ENCODE data around the gene TMEM232. TPM values are rescaled to one million over a fixed set of nuclear protein-coding genes. Genes with fewer than 3 reads are reported as not detected.
"Not testable (repeated sequence)": the region's sequence is repeated elsewhere in the genome, so short reads cannot be mapped to it uniquely, and the experiment has no call there.

Gene TMEM232
- polyA plus RNA-seq, 3 donors = 5.4 to 8.6 (median 8.3) TPM

DNA sequence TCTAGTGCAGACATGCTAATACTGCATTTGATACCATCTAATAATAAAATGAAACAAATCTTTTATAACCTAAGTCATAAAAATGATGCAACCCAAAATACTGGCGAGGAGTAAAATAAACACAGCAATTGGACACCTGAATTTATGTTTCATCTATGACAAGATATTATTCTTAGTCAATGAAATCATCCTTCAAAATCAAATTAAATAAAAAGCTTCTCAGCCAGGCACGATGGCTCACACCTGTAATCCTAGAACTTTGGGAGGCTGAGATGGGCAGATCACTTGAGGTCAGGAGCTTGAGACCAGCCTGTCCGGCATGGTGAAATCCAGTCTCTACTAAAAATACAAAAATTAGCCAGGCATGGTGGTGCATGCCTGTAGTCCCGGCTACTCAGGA is 179.0 kb downstream of the TMEM232 start:
- no peak for DNase-seq (ENCODE audit: extremely low read depth in 1 of 11, low read depth in 9 of 11, low spot score in 4 of 11)

DNA sequence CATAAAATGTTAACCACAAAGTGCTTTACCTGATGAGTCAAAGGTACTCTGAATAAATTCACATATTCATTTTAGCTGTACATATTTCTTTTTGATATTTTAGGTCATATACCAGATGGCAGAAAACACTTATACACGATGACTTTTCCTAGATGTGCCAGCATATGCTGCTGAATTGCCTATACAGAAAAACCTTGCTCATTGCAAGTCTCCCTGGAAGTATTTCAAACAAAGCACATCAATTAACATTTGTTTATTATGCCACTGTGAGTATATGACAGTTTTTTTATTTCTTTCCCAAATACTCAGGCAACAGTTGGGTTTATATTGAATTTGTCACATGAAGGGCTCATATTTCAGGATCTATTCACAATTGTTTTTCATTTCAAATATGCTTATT is 180.8 kb downstream of the TMEM232 start:
- DNase-seq (ENCODE audit: extremely low read depth in 1 of 11, low read depth in 9 of 11, low spot score in 4 of 11) = no peak

GRCh38 chr5:110544603-110545002 is 181.9 kb downstream of the TMEM232 start:
- DNase-seq (ENCODE audit: extremely low read depth in 1 of 11, low read depth in 9 of 11, low spot score in 4 of 11) = no peak

GRCh38 chr5:110542949-110543348 is 183.5 kb downstream of the TMEM232 start:
- DNase-seq (ENCODE audit: extremely low read depth in 1 of 11, low read depth in 9 of 11, low spot score in 4 of 11) = no peak

GRCh38 chr5:110536120-110537115 is 190.1 kb downstream of the TMEM232 start:
- DNase-seq (ENCODE audit: extremely low read depth in 1 of 11, low read depth in 9 of 11, low spot score in 4 of 11) = no peak

DNA sequence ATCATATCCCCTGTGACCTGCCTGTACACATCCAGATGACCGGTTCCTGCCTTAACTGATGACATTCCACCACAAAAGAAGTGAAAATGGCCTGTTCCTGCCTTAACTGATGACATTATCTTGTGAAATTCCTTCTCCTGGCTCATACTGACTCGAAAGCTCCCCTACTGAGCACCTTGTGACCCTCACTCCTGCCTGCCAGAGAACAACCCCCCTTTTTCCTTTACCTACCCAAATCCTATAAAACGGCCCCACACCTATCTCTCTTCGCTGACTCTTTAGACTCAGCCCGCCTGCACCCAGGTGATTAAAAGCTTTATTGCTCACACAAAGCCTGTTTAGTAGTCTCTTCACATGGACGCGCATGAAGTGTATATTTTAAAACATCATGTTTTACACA is 191.3 kb downstream of the TMEM232 start:
- not testable (repeated sequence) for DNase-seq (ENCODE audit: extremely low read depth in 1 of 11, low read depth in 9 of 11, low spot score in 4 of 11)

DNA sequence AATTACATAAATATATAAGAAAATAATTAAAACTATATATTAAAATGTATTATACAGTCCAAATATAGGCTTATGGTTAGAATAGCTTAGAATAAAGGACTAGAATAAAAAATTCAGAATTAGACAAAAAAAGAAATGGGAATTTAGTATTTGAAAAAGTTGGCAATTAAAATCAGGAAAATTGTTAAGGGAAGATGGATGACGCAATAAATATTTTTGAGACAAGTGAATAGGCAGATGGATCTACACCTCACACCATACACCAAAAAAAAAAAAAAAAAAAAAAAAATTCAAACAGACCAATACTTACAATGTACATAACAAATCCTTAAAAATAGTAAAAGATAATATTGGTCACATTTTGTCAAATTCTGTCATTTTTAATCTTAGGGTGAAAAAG is 200.7 kb downstream of the TMEM232 start:
- DNase-seq (ENCODE audit: extremely low read depth in 1 of 11, low read depth in 9 of 11, low spot score in 4 of 11) = no peak

DNA sequence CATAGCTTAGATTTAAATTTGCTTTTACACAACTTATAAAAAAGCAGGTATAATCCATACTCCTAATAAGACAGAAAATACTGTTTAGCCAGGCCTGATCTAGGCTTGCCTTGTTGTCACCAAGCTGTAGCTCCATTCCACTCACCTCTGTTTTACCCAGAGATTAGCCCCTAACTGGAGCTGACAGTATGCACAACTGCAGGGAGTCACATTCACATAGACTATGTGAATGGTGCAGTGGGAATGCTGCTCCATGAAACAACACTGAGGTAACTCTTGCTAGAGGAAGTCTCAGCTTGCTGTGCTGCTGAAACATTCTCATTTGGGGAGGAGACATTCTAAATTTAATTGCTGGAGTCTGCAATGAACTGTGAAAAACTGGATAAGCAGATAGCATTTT is 209.1 kb downstream of the TMEM232 start:
- peak in 4 of 11 donors; percentile 4 to 25 (median 14) for DNase-seq (ENCODE audit: extremely low read depth in 1 of 11, low read depth in 9 of 11, low spot score in 4 of 11)

- peak in 1 of 11 donors; percentile 7 for DNase-seq (ENCODE audit: extremely low read depth in 1 of 11, low read depth in 9 of 11, low spot score in 4 of 11)
Measured at GRCh38 chr5:110514030-110514429, 212.4 kb downstream of the TMEM232 start.

DNA sequence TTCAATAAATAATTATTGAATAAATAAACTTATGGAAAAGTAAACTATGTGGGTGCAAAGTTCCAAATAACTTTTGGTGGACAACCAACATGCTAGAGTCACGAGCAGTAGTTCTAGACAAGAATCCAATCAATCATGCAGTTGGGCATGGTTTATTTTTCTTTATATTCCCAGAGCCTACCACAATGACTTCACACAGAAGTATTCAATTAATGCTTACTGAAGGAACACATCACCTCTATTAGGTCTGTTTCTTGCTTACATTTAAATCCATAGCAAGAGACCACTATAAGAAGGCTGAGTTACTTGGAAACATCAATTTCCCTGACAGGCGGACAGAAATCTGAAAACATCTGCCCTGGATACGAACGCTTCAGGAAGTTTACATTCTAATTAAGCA is 214.2 kb downstream of the TMEM232 start:
- no peak for DNase-seq (ENCODE audit: extremely low read depth in 1 of 11, low read depth in 9 of 11, low spot score in 4 of 11)

GRCh38 chr5:110510146-110510545 is 216.3 kb downstream of the TMEM232 start:
- no peak for DNase-seq (ENCODE audit: extremely low read depth in 1 of 11, low read depth in 9 of 11, low spot score in 4 of 11)

- DNase-seq (ENCODE audit: extremely low read depth in 1 of 11, low read depth in 9 of 11, low spot score in 4 of 11) = no peak
Measured at GRCh38 chr5:110507972-110508371, 218.5 kb downstream of the TMEM232 start.

DNA sequence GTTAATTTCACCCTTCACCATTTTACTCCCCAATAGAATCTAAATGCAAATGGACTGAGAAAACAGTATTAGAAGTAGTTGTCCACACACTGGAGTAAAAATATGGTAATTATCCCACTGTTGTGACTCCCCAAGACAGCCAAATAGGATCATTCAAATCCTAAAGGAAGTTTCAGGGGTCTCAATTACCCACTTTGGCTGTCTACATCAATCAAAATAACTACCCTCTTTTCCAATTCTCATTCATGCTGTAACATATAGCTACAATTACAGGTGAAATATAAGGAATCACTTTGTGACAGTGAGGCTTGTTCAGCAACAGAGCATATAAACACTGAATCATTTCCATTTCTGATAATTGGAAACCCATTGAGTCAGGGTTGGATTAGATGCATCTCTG is 220.1 kb downstream of the TMEM232 start:
- no peak for DNase-seq (ENCODE audit: extremely low read depth in 1 of 11, low read depth in 9 of 11, low spot score in 4 of 11)

GRCh38 chr5:110496276-110496675 is 230.2 kb downstream of the TMEM232 start:
- no peak for DNase-seq (ENCODE audit: extremely low read depth in 1 of 11, low read depth in 9 of 11, low spot score in 4 of 11)

- DNase-seq (ENCODE audit: extremely low read depth in 1 of 11, low read depth in 9 of 11, low spot score in 4 of 11) = no peak
Measured at GRCh38 chr5:110492446-110492845, 234.0 kb downstream of the TMEM232 start.

DNA sequence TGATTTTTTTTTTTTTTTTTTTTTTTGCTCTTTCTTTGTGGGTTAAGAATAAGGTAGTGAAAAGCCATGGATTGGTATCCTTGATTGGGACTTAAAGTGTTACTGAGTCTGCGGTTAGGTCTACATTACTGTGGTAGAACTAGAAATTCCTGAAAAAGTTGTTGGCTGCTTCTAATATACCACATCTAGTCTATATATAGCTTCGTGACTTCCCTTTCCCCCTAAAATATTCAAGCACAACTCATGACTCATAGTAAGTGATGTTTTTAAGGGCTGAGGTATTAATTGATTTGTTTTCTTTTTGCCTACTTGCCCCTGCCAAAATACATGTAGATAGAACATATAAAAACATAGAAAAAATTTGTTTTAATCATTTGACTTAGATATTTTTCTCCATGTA is 247.6 kb downstream of the TMEM232 start:
- DNase-seq (ENCODE audit: extremely low read depth in 1 of 11, low read depth in 9 of 11, low spot score in 4 of 11) = no peak

GRCh38 chr5:110477911-110478310 is 248.6 kb downstream of the TMEM232 start:
- DNase-seq (ENCODE audit: extremely low read depth in 1 of 11, low read depth in 9 of 11, low spot score in 4 of 11) = no peak

DNA sequence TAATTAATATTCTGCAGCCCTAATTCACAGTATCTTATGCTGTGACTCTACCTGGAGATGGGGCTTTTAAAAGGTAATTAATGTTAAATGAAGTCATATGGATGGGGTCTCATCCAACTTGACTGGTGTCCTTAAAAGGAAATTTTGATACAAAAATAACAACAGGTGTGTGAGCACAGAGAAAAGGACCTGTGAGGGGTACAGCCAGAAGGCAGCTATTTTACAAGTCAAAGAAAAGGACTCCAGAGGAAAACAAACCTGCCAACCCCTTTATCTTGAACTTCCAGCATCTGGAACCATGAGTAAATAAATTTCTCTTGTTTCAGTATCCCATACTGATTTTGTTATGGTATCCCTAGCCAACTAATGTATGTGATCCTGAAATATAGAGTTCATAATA is 250.3 kb downstream of the TMEM232 start:
- no peak for DNase-seq (ENCODE audit: extremely low read depth in 1 of 11, low read depth in 9 of 11, low spot score in 4 of 11)

DNA sequence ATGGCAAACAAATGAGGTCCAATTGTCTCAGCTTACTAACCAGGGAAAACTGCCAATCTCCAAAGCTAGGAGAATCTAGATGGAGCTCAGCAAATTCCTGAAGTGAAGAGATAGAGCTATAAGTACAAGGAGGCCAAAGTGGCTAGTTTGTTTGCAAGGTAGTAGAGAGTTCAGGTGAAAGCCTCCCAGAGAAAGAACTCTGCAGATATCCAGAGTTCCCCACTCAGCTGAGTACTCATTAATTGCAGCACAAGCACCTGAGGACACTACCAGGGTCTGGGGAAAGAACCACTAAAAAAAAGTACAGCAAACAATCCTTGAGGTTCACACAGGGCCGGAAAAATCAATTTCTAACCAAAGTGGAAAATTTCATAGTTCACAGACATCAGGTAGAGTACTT is 250.9 kb downstream of the TMEM232 start:
- no peak for DNase-seq (ENCODE audit: extremely low read depth in 1 of 11, low read depth in 9 of 11, low spot score in 4 of 11)

DNA sequence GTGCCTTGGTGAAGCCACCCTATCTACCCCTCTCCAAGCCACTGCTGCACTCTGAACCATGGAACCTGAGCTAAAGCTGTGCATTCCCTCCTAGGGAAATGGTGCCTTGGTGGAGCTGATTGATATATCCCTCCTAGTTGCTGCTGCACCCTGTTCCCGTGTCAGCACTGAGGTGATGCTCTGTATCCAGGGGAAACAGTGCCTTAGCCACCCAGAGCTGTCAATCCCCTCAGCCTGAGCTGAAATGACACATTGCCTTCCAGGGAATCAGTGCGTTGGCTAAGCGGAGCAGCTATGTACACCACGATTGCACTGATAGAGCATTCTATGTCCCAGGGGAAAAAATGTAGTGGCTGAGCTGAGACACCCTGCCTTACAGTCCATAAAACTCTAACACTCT is 257.0 kb downstream of the TMEM232 start:
- no peak for DNase-seq (ENCODE audit: extremely low read depth in 1 of 11, low read depth in 9 of 11, low spot score in 4 of 11)

DNA sequence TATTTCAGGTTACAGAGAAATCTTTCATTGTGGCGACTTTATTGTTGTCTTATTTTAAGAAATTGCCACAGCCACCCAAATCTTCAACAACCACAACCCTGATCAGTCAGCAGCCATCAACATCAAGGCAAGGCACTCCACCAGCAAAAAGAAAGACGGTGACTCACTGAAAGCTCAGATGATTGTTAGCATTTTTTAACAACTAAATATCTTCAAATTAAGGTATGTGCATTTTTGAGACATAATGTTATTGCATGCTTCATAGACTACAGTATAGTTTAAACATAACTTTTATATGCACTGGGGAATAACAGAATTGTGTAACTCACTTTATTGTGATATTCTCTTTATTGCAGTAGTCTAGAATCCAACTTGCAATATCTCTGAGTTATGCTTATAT is 263.4 kb downstream of the TMEM232 start:
- DNase-seq (ENCODE audit: extremely low read depth in 1 of 11, low read depth in 9 of 11, low spot score in 4 of 11) = no peak

Data from renal cortex interstitium (tissue), 11 donors.